Measurements from ENCODE around the gene CDC37L1. TPM values are rescaled to one million over a fixed set of nuclear protein-coding genes. Genes with fewer than 3 reads are reported as not detected.

Gene CDC37L1
- total and polyA plus RNA-seq, 9 of the 15 experiments (the other 6 are each of a cell fraction or from before 2014, with no cell fraction given): 1.5 to 7.9 (median 6.0) TPM

GRCh38 chr9:4727593-4727992, 48.2 kb downstream of the CDC37L1 start (continued):
- TF ChIP-seq, protein P1, sequence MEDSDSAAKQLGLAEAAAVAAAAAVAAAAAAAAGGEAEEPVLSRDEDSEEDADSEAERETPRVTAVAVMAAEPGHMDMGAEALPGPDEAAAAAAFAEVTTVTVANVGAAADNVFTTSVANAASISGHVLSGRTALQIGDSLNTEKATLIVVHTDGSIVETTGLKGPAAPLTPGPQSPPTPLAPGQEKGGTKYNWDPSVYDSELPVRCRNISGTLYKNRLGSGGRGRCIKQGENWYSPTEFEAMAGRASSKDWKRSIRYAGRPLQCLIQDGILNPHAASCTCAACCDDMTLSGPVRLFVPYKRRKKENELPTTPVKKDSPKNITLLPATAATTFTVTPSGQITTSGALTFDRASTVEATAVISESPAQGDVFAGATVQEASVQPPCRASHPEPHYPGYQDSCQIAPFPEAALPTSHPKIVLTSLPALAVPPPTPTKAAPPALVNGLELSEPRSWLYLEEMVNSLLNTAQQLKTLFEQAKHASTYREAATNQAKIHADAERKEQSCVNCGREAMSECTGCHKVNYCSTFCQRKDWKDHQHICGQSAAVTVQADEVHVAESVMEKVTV (CRISPR knock-in tag; IDR thresholded peaks at IDR 0.05): no peak
- TF ChIP-seq NFE2 (IDR thresholded peaks at IDR 0.05; ENCODE audit: low read depth): no peak
- no peak for TF ChIP-seq PTRF (tag; IDR thresholded peaks at IDR 0.05)
- no peak for TF ChIP-seq PRPF4 (IDR thresholded peaks at IDR 0.05; ENCODE audit: insufficient read depth, low read depth, low read length, poor library complexity, severe bottlenecking)
- TF ChIP-seq JUN (IDR thresholded peaks at IDR 0.05; ENCODE audit: borderline replicate concordance, low read depth, low read length): no peak
- TF ChIP-seq JUN (CRISPR knock-in tag; IDR thresholded peaks at IDR 0.05; ENCODE audit: borderline replicate concordance): no peak

DNA sequence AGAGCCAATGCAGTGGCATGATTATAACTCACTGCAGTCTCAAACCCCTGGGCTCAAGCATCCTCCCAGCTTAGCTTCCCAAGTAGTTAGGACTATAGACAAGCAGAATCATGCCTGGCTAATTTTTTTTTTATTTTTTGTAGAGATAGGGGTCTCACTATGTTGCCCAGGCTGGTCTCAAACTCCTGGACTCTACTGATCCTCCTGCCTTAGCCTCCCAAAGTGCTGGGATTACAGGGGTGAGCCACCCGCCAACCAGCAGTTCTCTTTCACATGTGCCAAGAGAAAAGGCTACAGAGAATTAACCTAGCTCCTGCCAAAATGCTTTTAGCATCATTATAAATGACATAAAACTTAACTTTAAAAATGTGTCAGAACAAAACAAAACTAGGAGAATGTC, 53.5 kb downstream of the CDC37L1 start:
- peaks cover 80% of the 10 kb centered on the region for H3K79me2 ChIP-seq (ENCODE audit: control insufficient read depth, insufficient read depth, low read length)
- FAIRE-seq (no peak), DNase-seq (ENCODE audit: extremely low read depth in 1 of 4, low spot score in 3 of 4) (no peak), ATAC-seq (no peak)
- intact Hi-C loops (cut with micrococcal nuclease) (no loop called here), in situ Hi-C loops (cut with MboI) (loop anchor here (25.0 kb wide), 1 partner anchor 704 kb away; the partner anchor contains the start of gene PLGRKT)
- no peak overlapping the region for H3K4me2 ChIP-seq (ENCODE audit: insufficient read depth, low read length)
- H3K27me3 ChIP-seq (ENCODE audit: control insufficient read depth in 2 of 2, insufficient read depth in 2 of 2, low read length in 2 of 2): no peaks in the 10 kb centered on the region
- no peak overlapping the region for H3K9ac ChIP-seq (ENCODE audit: insufficient read depth in 1 of 2, low read depth in 2 of 2, low read length in 2 of 2)
- no peaks in the 10 kb centered on the region for H3K9me3 ChIP-seq (replicated peaks; ENCODE audit: control insufficient read depth, insufficient read depth, low read depth, low read length)
- no peak overlapping the region for H3K27ac ChIP-seq (ENCODE audit: extremely low read depth, low read depth, low read length)
- POLR2A ChIA-PET: interaction anchor here (1.2 kb wide), 1 partner anchor 23 kb away, joined by 5 read pairs; no protein-coding TSS in a partner anchor
- H4K20me1 ChIP-seq (replicated peaks; ENCODE audit: control insufficient read depth, insufficient read depth, low read length): no peaks in the 10 kb centered on the region; the same call in 1 of the 2 replicates
- no peak overlapping the region for H3K4me3 ChIP-seq
- BruUV-seq (replicated peaks): no TSS peak
- TF ChIP-seq XRCC3 (IDR thresholded peaks at IDR 0.05) (no peak), ZNF121 (CRISPR knock-in tag; conservative IDR thresholded peaks at IDR 0.05) (peak; percentile 52), IRF1 (CRISPR knock-in tag; IDR thresholded peaks at IDR 0.05; ENCODE audit: borderline replicate concordance) (no peak), NCOA2 (IDR thresholded peaks at IDR 0.05; ENCODE audit: partially characterized antibody in 2 of 2) (no peak)
- CTCF ChIA-PET (ENCODE audit: low intra/inter-chr PET ratio): no interaction called here
- H3K36me3 ChIP-seq (ENCODE audit: control insufficient read depth, insufficient read depth, low read length): peaks cover 14% of the 10 kb centered on the region; the same call in 1 of the 3 replicates
- H2AFZ ChIP-seq (ENCODE audit: low read depth, low read length): no peak overlapping the region
- 100% methylated on average over 1 of the region's 1 CpG for WGBS (ENCODE audit: insufficient coverage, low coverage, missing lambda C conversion rate)
- H3K4me1 ChIP-seq (replicated peaks in 1 of 2; ENCODE audit: control insufficient read depth in 2 of 2, insufficient read depth in 2 of 2, low read length in 2 of 2): peaks cover 3 to 4% of the 10 kb centered on the region in 2 experiments; a peak in 2 of 5 replicates
- H3K9me1 ChIP-seq (ENCODE audit: control insufficient read depth, insufficient read depth, low read length): no peaks in the 10 kb centered on the region
